ENCODE measurements around the gene TENM4. TPM values are rescaled to one million over a fixed set of nuclear protein-coding genes. Genes with fewer than 3 reads are reported as not detected.

TENM4 gene
- total RNA-seq, result 0.37 and 2.9 TPM in 2 replicates

- DNase-seq, result peak; percentile 5
These were observed at the start of gene TENM4 for GRCh38 chr11:79440571-79441460. Gene TENM4 (minus strand): TSS chr11:79441030. CDS start chr11:79069944, 371,086 bp downstream.

DNA sequence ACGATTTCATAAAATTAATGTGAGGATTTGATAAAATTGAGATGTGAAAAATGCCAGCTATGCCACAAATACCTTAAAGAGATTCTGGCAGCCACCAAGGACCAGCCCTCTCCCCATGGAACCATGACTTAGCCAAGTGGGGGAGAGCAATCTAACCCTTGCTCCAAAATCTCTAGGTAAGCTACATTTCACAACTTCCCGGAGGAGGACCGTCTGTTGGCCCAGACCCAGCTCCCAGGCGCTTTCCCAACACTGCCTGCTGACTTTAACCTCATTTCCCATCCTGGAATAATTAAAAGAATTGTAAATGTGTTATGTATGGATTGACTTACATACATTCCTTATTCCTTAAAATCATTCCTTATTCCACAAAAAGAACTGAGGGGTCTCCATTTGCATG, 47.5 kb upstream of the TENM4 start:
- DNase-seq, result no peak

DNA sequence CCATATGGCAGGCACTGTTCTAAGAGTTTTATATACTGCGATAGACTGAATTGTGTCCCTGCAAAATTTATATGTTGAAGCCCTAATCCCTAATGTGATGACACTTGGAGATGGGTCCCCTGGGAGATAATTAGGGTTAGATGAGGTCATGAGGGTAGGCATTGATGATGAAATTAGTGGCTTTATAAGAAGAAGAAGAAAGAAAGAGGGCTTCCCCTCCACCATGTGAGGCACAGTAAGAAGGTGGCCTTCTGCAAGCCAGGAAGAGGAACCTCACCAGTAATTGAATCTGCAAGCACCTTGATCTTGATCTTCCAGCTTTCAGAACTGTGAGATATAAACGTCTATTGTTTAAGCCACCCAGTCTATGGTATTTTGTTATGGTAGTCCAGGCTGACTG, 46.6 kb upstream of the TENM4 start:
- no peak for DNase-seq

- DNase-seq, result no peak
These were observed 45.6 kb upstream of the TENM4 start for GRCh38 chr11:79486242-79486984.

- DNase-seq, result no peak
These were observed 44.9 kb upstream of the TENM4 start for GRCh38 chr11:79485694-79486093.

DNA sequence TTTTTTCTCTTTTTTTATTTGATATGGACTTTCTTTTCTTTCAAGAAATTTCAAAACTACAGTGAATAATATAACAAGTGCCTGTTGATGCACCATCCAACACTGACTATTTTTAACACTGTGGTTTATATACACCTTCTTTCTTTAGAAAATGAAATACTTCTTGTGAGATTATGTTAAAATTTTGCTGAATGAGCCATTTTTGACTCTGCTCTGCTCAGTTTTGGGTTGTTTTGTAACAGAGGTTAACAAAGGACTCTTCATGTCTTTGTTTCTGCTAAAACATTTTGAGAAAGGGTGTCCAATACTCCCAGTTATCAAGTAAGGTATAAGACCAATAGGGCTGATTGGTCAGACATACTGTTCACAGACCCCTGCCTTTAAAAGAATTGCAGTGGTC, 44.0 kb upstream of the TENM4 start:
- DNase-seq, result no peak

DNA sequence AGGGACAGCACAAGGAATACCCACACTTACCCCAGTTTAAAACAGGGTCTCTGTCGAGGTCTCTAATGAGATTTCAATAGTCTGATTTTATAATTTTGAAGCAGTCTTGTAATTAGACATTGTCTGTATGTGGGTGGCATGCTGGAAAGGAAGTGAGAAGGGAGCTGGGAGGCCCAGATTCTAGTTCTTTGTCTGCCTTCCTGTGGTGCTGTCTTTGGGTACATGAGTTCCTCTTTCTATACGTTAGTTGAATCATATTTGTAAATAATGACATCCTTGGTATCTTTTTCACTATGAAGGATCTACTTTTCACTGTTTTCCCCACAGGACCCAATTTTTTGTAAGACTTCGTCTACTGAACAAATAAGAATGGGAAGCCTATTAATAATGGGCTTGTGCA, 42.0 kb upstream of the TENM4 start:
- DNase-seq, result no peak

DNA sequence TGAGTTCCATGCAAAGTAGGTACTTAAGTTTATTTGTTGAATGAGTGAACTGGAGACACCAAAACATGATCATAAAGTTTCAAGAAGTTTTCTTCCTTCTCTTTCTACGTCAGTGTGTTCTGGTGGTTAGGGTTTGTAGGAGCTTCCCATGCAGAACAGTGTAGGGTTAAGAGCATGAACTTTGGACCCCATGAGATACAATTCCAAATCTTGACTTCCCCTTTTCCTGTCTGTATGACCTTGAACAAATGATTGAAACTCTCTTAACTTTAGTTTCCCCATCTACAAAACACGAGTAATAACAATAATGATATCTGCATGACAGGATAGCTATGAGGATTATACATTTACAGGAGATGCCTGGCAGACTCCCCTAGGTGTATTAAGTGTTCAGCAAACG, 41.0 kb upstream of the TENM4 start:
- DNase-seq, result no peak

DNA sequence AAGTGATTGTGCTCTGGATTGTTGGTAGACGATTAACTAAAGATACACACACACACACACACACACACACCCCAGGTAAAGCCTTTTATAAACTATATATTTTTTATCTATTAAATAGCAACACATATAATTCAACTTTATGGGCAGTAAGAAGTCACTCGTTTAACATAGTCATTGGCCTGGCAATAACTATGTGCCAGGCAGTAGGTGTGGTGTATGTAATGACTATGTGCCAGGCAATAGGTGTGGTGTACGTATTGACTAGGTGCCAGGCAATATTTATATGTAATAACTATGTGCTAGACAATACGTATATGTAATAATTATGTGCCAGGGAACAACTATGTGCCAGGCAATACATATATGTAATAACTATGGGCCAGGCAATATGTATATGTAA, 40.0 kb upstream of the TENM4 start:
- no peak for DNase-seq

GRCh38 chr11:79472819-79473529, 32.1 kb upstream of the TENM4 start:
- DNase-seq, result no peak

GRCh38 chr11:79471071-79471844, 30.4 kb upstream of the TENM4 start:
- DNase-seq, result no peak

DNA sequence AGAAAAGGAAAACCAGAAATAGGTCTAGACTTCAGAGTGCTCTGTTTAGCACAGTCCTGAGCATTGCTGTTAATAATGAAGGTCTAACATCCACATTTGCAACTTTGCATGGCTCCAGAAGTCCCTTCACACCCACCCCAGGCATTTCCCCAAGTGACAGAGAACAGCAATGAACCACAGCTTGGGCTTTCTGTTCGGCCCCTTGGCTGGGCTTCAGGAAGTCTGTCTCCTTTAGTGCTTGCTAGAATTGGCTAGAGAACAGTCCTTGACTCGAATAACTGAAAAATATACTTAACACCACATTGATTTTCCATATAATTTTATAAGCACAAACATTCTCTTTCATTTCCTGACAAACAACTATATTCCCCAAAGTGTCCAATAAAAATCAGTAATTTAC, 29.3 kb upstream of the TENM4 start:
- DNase-seq, result no peak

- no peak for DNase-seq
These were observed 26.9 kb upstream of the TENM4 start for GRCh38 chr11:79467761-79468160.

DNA sequence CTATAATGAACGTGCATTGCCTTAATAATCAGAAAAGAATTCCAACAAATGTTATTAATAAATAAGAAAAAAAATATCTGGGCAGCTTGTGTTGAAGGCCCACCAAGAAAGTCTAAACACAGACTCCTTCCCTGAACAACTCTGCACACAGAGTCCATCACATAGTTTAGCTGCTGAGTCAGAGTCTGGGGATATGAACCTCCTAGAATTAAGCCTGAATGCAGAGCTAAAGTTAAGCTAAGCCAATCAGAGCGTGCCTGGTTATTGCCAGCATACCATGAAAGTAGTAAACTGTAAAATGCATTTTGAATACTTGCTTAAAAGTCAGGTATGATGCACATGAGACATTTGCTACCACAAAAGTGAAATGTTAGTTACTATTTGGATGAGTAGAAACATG, 25.6 kb upstream of the TENM4 start:
- no peak for DNase-seq

DNA sequence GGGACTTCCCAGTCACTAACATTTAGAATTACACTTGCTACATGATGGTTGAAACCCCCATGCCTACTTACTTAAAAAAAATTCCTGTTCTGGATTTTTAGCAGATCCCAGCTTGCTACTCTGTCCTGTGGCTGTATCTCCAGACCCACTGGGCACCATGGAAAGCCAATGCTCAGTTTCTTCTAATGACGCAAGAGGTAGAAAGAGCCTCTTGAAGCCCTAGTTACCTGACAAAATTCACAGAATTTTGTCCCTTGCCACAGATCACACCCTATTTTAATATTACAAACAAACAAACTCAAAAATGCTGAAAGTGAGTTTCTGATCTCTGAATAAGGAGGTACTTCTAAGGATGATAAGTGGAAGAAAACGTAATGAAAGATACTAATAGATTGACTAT, 24.3 kb upstream of the TENM4 start:
- no peak for DNase-seq

DNA sequence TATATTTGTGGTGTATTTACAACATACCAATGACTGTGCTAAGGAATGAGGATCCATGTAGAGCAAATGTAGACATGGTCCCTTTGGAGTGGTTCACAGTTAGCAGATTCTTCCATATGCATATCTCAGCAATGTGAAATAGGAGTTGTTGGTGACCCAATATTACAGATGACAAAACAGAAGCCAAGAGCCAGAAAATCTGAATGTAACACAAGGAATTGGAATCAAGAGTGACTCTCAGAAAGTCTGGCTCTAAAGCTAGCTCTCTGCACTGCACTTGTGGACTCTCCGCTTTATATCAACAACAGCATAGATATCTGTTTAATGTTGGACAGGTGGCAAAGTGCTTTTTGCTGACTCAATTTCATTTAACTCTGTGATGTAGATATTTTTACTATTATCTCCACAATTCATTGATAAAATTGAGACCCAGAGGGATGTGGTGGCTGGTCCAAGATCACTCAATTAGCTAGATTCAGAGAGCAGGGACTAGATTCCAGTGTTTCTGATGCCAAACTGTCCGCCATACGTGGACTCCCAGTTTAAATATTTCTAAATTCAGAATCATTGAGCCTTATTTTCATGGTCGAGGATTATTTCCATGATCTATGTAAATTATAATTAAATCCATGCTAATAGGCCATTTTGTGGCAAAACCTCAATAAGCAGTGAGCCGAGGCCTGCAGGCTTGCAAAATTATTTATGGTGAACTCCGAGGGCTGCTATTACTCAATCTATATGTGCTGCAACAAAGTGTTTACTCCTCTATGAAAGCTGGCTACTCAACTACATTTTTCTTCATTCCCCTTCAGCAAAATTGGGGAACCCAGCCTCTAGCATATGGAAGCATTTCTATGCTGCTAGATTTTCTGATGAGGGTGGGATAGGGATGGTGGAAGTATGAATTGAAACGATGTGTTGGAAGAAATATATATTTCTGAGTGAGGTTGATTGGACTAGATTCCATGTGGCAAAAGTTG, 21.1 kb upstream of the TENM4 start:
- DNase-seq, result no peak

DNA sequence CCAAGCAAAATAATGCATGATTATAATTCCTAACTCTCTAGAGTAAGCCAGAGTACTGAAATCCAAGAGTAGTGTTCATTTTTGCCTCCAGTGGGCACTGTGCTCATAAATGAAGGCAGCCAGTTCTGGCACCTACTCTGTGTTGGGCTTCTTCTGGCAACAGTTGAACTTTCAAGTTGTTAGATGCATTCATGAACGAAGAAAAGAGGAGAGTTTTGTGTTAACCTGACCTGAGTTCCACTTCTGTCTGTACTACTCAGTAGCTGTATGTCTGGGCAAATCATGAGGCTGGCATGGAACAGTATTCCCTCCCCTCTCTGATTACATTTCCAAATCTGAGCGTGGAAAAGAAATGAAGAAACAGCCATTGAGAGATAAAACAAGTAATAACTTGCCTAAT, 20.3 kb upstream of the TENM4 start:
- no peak for DNase-seq

- no peak for DNase-seq
These were observed 17.9 kb upstream of the TENM4 start for GRCh38 chr11:79458709-79459108.

- DNase-seq, result no peak
These were observed 15.7 kb upstream of the TENM4 start for GRCh38 chr11:79456501-79456900.

- no peak for DNase-seq
These were observed 12.8 kb upstream of the TENM4 start for GRCh38 chr11:79453617-79454016.

DNA sequence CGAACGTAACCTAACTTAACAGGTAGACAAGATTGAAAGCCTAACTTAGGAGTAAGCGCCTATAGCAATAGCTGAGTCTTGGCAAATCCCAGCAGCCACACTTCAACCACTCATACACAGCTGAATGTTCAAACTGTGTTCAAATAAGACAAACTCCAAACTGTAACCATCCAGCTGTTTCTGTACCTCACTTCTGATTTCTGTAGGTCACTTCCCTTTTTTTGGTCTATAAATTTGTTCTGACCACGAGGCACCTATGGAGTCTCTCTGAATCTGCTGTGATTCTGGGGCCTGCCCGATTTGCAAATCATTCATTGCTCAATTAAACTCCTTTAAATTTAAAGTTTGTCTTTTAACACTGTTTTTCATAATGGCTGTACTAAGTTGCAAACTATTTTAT, 8.2 kb upstream of the TENM4 start:
- DNase-seq, result no peak

All from dermis blood vessel endothelial cell (primary cell).